MCF 10A (cell line): ENCODE data around the gene THRA. TPM values are rescaled to one million over a fixed set of nuclear protein-coding genes. Genes with fewer than 3 reads are reported as not detected.

Source experiments
- BruUV-seq: library from RNA; stranded (reverse); fragments of 400-500 nt; replicated peaks from 2 replicates; lab custom pipeline; 2021; lab: Mats Ljungman, UMichigan
- CTCF ChIA-PET: fragments of 300-600 bp; sonication (Branson Sonifier 250); formaldehyde crosslinking; extraction: SDS; loops from one replicate; lab custom pipeline; 2021; ENCODE audit warnings: antibody characterized with exemption, inconsistent platforms; lab: Yijun Ruan, JAX
- POLR2A ChIA-PET: fragments of 300-600, 350-650 bp; sonication (Branson Sonifier 250); formaldehyde crosslinking; extraction: SDS; loops from one replicate; lab custom pipeline; 2020; ENCODE audit warnings: antibody characterized with exemption, inconsistent platforms; lab: Yijun Ruan, JAX
- DNase-seq: peaks from one replicate; pipeline ENCODE4 v3.0.0-alpha.2; 2018; ENCODE audit not compliant: unreplicated experiment
- H3K27ac Mint-ChIP-seq: one replicate; pipeline ENCODE4 v1.8.0; 2022; ENCODE audit warnings: mild to moderate bottlenecking, low read depth, mixed read lengths; ENCODE audit not compliant: unreplicated experiment
- H3K27me3 Mint-ChIP-seq: one replicate; pipeline ENCODE4 v1.8.0; 2022; ENCODE audit warnings: mixed read lengths; ENCODE audit not compliant: insufficient read depth, unreplicated experiment
- H3K36me3 Mint-ChIP-seq: one replicate; pipeline ENCODE4 v1.8.0; 2022; ENCODE audit warnings: mild to moderate bottlenecking, moderate library complexity, mixed read lengths; ENCODE audit not compliant: insufficient read depth, unreplicated experiment
- H3K4me1 Mint-ChIP-seq: one replicate; pipeline ENCODE4 v1.8.0; 2022; ENCODE audit warnings: mixed read lengths; ENCODE audit not compliant: insufficient read depth, unreplicated experiment
- H3K4me3 Mint-ChIP-seq: one replicate; pipeline ENCODE4 v1.8.0; 2022; ENCODE audit warnings: mild to moderate bottlenecking, moderate library complexity, mixed read lengths; ENCODE audit not compliant: unreplicated experiment
- H3K9me3 Mint-ChIP-seq: one replicate; pipeline ENCODE4 v1.8.0; 2022; ENCODE audit warnings: mixed read lengths; ENCODE audit not compliant: unreplicated experiment
- CTCF ChIP-seq: fragments of 200-600 bp; IDR thresholded peaks from one replicate; pipeline ENCODE4 v1.8.0; 2022; ENCODE audit warnings: antibody characterized with exemption, mild to moderate bottlenecking; ENCODE audit not compliant: unreplicated experiment
- intact Hi-C: fragments of 100-400 bp; cut with micrococcal nuclease; formaldehyde crosslinking; loops from 2 replicates; pipeline ENCODE4 v1.14.1; 2022
- total RNA-seq: library from RNA; stranded (reverse); gene quantifications from 2 replicates; pipeline ENCODE4 v1.2.3, GENCODE V29; 2022

The THRA gene
- total RNA-seq, 1 experiment from 2014 or later = 6.4 TPM

GRCh38 chr17:40069751-40070708, 7.3 kb downstream of the THRA start:
- CTCF ChIA-PET = interaction anchor here (0.5 to 1.7 kb wide), 4 partner anchors 16 to 339 kb away, joined by 3 to 4 read pairs (median 3); partner anchors contain the start of gene MED24
- BruUV-seq = no TSS peak
- TF ChIP-seq CTCF = peak; percentile 34
- Mint-ChIP-seq H3K27ac (peak overlapping the region; percentile 60), H3K27me3 (no peaks in the 10 kb centered on the region), H3K36me3 (peaks cover 6% of the 10 kb centered on the region), H3K4me1 (peaks cover 80% of the 10 kb centered on the region), H3K4me3 (peak overlapping the region; percentile 62), H3K9me3 (no peaks in the 10 kb centered on the region)
- POLR2A ChIA-PET = interaction anchor here (0.6 to 7.9 kb wide), 10 partner anchors 11 to 254 kb away, joined by 3 to 99 read pairs (median 5); partner anchors contain the start of genes CASC3, MED24 and NR1D1
- DNase-seq = peak; percentile 82
- intact Hi-C loops = no loop called here

GRCh38 chr17:40070709-40071312, 8.0 kb downstream of the THRA start:
- ChIA-PET CTCF (interaction anchor here (0.5 to 1.5 kb wide), 5 partner anchors 15 to 340 kb away, joined by 3 to 4 read pairs (median 4); partner anchors contain the start of genes MED24 and NR1D1), POLR2A (interaction anchor here (0.9 to 6.8 kb wide), 4 partner anchors 7 to 52 kb away, joined by 3 to 82 read pairs (median 20); partner anchors contain the start of genes MED24, NR1D1 and THRA)
- H3K27me3 Mint-ChIP-seq = no peaks in the 10 kb centered on the region
- no peak for DNase-seq
- no peaks in the 10 kb centered on the region for H3K9me3 Mint-ChIP-seq
- H3K4me3 Mint-ChIP-seq = no peak overlapping the region
- H3K36me3 Mint-ChIP-seq = peaks cover 6% of the 10 kb centered on the region
- intact Hi-C loops = no loop called here
- BruUV-seq = no TSS peak
- no peak for TF ChIP-seq CTCF
- peaks cover 82% of the 10 kb centered on the region for H3K4me1 Mint-ChIP-seq
- peak overlapping the region; percentile 60 for H3K27ac Mint-ChIP-seq

GRCh38 chr17:40071313-40072039, 8.7 kb downstream of the THRA start:
- H3K36me3 Mint-ChIP-seq = peaks cover 6% of the 10 kb centered on the region
- H3K27me3 Mint-ChIP-seq = no peaks in the 10 kb centered on the region
- no peak for TF ChIP-seq CTCF
- DNase-seq = peak; percentile 55
- ChIA-PET POLR2A (interaction anchor here (0.7 to 6.8 kb wide), 14 partner anchors 8 to 1581 kb away, joined by 3 to 82 read pairs (median 4); partner anchors contain the start of genes CASC3, MED24, NR1D1 and THRA), CTCF (interaction anchor here (0.7 to 6.9 kb wide), 4 partner anchors 13 to 42 kb away, joined by 3 to 71 read pairs (median 4); partner anchors contain the start of genes MED24 and NR1D1)
- intact Hi-C loops = no loop called here
- peak overlapping the region; percentile 60 for H3K27ac Mint-ChIP-seq
- BruUV-seq = no TSS peak
- no peaks in the 10 kb centered on the region for H3K9me3 Mint-ChIP-seq
- H3K4me3 Mint-ChIP-seq = peak overlapping the region; percentile 58
- H3K4me1 Mint-ChIP-seq = peaks cover 85% of the 10 kb centered on the region
